Measurements from ENCODE around the gene ZNF586.
A peak's percentile ranks its signal among the peaks of the same experiment; 100 is the strongest.
"Not testable (repeated sequence)": the region's sequence is repeated elsewhere in the genome, so short reads cannot be mapped to it uniquely, and the experiment has no call there.

ZNF586 gene

DNA sequence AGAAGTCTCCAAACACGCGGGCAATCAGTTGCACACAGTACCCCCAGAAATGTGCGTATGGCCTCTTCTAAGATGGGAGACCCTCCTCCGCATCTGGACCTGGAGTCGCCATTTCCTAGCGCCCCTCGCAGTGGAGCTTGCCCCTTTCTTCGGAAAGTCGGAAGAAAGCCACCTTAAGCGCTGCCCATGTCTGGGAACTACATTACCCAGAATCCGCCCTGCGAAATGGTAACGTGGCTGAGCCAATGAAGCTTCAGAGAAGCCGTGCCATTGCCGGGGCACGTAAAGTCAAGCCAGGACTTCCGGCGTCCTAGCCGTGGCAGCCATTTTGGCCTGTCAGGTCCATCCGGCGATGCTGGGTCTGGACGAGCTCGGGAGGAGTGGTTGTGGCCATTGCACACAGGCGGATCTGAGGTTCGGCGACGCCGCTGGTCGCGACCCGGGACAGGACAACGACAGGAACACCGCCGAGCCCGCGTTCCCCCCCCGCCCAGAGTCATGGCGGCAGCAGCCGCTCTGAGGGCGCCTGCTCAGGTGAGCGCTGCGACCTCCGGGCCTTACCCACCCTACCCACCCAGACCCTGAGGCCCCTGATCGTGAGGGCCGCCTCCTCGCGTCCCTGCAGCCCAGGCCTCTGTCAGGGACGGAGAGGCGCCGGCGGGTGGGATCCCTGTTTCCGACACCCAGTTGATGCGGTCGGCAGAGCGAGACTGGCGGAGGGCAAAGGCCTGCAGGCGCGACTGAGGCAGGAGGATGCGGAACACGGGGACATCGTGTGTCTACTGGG is at the start of gene ZNF586:
TSS of gene ZNF586 (plus strand) at position 332 of the 787 bp plus-strand sequence. CDS start at position 499, 167 bp downstream.
- peak; percentile 61 for DNase-seq (ENCODE audit: low read depth)

DNA sequence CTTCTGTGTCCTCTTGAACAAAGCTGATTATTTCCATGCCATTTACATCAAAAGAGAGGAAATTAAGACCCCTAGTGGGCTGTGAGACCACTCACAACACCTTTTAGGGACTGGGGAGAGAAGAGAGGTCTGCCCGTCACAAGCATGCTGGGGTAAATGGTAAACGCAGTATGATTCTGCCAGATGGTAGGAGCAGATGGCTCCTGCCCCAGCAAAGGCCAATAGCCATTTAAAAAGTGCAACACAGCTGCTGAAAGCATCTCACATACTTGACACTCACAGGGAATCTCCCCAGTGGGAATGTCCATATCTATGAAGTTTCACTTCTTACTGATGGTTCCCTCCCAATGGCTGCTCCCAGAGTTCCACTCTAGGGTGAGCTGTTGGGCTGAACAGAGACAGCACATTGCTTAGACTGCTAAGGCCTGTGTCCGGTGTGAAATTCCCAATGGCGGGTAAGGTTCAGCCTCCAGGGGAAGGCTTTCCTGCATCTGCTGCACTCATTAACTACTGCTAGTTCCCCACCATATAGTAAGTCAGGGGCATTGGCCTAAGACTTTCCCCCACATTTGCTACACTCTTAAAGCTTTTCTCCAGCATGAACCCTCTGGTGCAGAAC is 49.5 kb upstream of the ZNF586 start:
- DNase-seq (ENCODE audit: low read depth): no peak

DNA sequence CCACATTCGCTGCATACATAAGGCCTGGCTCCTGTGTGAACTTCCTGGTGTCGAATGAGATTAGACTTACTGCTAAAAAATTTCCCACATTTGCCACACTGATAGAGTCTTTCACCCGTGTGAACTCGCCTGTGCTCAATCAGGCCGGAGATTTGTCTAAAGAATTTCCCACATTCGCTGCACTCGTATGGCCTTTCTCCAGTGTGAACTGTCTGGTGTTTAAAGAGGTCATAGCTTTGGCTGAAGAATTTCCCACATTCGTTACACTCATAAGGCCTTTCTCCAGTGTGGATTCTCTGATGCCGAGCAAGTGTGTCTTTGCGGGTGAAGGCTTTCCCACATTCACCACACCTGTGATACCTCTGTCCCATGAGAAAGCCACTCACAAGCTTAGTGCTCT is 48.6 kb upstream of the ZNF586 start:
- DNase-seq (ENCODE audit: low read depth): no peak

DNA sequence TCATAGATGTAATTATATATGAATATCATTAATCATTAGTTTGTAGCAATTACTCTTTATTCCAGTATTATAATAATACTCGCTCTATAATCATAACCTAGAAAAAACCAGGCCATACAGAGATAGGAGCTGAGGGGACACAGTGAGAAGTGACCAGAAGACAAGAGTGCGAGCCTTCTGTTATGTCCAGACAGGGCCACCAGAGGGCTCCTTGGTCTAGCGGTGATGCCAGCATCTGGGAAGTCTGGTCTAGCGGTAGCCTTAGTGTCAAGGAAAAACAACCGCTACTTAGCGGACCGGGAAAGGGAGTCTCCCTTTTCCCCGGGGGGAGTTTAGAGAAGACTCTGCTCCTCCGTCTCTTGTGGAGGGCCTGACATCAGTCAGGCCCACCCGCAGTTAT is 31.2 kb upstream of the ZNF586 start:
- not testable (repeated sequence) for DNase-seq (ENCODE audit: low read depth)

DNA sequence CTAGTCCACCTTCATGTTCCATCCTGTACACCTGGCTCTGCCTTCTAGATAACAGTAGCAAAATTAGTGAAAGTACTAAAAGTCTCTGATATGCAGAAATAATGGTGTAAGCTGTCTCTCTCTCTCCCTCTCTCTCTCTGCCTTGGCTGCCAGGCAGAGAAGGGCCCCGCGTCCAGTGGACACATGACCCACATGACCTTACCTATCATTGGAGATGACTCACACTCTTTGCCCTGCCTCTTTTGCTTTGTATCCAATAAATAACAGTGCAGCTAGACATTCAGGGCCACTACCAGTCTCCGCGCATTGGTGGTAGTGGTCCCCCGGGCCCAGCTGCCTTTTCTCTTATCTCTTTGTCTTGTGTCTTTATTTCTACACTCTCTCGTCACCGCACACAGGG is 30.7 kb upstream of the ZNF586 start:
- DNase-seq (ENCODE audit: low read depth): not testable (repeated sequence)

DNA sequence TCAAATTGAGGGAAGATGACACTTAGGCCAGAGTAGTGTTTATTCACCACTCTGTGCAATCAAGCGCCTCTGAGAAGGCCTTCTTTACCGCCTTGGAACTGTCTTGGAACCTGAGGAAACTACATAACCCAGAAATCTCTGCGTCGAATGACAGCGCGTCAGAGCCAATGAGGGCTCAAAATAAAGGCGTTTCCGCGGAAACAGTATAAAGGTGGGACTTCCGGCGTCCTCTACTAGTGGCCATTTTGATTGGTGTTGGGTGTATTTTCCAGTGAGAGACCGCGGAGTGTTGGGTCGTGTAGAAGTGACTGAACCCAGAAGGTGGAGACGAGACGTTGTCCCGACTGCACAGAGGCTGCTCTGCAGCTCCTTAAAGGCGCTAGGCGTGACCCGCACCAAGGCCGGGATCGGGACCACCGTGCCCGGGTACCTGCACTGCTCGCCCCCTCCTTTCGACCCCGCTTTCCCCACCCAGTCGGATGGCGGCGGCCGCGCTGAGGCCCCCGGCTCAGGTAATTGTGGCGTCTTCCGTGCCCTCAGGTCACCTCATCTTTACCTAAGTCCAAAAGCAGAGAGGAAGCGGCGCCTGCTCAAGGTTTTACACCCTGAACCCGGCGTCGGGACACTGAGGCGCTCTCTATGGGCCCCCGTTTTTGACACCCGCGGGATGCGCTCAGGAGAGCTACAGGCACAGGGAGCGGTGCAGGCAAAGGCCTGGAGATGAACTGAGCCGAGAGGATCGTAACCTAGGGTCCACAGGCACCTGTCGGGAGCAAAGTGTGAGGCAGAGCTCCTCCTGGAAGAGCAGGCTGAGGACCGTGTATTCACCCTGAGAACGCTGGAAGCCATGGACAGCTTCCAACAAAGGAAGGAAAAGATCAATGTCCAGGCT is 22.6 kb upstream of the ZNF586 start, which contains the start of gene ZNF776:
TSS of gene ZNF776 (plus strand) at position 236 of the 892 bp plus-strand sequence. CDS start at position 480, 244 bp downstream.
- peak; percentile 78 for DNase-seq (ENCODE audit: low read depth)

DNA sequence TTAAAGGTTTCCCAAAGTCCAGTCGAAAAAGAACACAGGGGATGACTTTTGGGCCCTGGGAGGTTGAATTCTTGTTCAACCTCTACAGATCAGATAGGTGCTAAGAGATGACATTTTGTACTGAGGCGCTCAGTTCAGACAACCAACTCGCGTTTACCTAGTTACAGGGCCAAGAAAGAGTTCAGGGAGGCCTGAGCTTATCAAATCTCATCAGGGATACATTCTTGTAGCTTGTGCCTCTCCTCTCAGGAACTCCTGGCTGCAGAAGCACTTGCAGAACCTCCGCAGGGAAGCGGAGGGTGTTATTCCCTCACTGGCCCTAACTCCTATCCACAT is 22.0 kb upstream of the ZNF586 start:
- DNase-seq (ENCODE audit: low read depth): no peak

DNA sequence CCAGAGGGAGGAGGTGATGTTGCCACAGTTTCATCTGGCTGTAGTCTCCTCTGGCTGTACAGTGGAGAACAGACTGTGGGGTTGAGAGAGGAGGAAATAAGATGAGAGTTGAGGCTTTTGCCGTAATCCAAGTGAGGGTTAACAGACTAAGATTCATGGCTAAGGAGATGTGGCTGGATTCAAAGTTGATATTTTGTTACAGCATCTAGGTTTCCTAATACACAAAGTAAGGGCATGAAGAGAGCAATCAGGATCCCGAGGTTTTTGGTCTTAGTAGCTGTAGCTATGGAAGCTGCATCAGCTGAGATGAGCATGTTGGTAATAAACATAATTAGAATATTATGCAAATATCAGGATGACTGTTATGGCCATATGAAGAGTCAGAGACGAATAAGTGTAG is 21.4 kb upstream of the ZNF586 start:
- DNase-seq (ENCODE audit: low read depth): no peak

DNA sequence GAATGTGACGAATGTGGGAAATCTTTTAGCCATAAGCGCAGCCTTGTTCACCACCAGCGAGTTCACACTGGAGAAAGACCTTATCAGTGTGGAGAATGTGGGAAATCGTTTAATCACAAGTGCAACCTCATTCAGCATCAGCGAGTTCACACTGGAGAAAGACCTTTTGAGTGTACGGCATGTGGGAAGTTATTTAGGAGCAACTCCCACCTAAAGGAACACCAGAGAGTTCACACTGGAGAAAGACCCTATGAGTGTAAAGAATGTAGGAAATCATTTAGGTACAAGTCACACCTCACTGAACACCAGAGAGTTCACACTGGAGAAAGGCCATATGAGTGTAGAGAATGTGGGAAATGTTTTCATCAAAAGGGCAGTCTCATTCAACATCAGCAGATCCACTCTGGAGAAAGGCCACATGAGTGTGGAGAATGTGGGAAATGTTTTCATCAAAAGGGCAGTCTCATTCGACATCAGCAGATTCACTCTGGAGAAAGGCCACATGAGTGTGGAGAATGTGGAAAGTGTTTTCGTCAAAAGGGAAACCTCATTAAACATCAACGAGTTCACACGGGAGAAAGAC is 15.3 kb upstream of the ZNF586 start:
- DNase-seq (ENCODE audit: low read depth): no peak

DNA sequence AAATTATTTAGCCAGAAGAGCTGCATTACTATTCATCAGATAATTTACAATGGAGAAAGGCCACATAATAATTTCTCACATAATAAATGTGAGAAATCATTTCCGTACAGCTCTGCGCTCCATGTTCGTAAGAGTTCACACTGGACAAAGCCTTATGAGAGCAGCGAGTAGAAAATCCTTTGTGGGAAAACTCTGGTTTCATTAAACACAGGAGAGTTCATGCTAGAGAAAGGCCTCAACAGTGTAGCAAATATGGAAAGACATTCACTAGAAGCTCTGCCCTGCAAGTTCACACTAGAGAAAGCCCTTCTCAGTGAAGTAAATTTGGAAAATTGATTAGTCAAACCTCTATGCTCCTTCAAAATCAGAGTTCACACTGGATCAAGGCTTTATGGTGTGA is 14.4 kb upstream of the ZNF586 start:
- no peak for DNase-seq (ENCODE audit: low read depth)

DNA sequence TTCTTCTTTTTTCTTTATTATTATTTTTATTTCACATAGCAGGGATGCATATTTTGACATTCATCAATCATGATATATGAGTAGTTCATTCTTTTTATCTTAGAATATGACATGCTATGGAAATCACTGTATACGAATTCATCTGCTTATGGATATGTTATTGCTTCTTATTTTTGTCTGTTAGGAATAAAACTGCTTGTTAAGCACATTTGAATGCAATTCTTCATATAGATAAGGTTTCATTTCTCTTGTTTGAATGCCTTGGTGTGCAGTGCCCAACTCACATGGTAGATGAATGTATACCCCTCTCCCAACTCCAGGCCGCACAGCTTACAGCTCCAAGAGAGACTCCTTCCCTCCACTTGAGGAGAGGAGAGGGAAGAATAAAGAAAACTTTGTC is 11.5 kb upstream of the ZNF586 start:
- no peak for DNase-seq (ENCODE audit: low read depth)

DNA sequence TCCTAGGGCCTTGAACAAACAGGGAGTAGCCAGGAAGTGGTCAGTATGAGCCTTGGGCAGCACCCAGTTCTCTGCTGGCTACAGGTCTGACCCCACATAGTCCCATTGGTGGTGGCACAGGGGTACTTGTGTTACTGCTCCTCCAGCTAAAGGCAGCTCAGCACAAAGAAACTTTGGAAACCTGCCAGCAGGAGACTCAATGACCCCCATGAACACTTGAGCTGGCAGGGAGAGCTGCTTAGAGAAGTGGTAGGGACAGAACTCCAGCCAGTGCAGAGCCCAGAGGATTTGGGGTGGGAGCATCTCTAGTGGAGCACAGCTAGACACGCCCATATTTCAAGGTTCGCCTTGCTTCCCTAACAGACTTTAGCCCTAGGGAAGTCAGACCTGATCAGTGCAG is 10.4 kb upstream of the ZNF586 start:
- no peak for DNase-seq (ENCODE audit: low read depth)

DNA sequence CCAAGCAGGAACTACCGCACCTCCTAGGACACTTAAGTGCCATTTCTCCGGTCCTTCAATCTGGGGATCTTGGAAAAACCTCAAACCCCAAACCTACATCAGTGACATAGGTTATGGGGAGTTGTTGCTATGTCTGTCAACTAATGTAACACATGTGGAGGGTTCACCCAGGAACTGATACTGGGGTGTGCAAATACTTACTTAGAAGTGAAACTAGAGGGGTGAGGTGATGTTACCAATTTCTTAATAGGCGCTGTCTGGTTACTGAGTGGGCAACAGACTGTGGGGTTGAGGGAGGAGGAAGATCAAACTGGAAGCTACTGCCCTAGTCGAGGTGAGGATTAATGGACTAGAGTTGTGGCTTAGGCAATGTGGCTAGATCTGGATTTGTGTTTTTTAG is 1.9 kb downstream of the ZNF586 start:
- DNase-seq (ENCODE audit: low read depth): no peak

DNA sequence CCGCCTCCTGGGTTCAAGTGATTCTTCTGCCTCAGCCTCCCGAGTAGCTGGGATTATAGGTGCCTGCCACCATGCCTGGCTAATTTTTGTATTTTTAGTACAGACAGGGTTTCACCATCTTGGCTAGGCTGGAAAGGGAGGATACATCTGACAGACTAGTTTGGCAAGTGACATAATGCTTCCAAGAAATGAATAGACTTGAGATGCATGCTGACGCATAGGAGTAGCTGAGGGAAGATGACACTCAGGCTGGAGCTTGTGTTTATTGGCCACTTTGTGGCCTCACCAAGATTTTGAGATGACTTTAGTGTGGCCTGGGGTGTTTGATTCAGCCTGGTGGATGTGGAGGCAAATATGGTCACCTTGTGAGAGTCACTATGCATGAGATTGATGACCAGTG is 4.0 kb downstream of the ZNF586 start:
- DNase-seq (ENCODE audit: low read depth): no peak

DNA sequence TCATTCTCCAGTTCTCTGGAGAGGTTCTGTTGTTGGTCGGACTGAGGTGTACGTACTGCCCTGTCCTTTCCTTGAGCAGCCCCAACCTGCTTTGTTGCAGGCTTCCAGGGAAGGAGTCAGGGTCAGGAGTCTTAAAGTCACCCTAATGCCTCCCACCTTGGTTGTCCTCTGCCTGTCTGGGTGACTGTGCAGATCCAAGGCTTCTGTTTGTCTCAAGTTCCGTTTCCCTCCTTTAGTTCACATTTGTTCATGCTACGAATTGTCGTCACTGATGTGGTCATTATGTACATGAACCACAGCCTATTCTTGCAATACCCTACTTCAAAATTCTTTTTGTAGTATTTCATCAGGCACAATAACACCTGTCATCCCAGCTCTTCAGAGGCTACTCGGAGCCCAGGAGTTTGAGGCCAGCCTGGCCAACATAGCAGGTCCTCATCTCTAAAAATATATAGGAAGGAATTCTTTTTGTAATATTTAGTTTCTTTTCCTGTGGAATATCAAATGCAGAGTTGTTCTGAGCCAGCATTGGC is 7.4 kb downstream of the ZNF586 start:
- no peak for DNase-seq (ENCODE audit: low read depth)

DNA sequence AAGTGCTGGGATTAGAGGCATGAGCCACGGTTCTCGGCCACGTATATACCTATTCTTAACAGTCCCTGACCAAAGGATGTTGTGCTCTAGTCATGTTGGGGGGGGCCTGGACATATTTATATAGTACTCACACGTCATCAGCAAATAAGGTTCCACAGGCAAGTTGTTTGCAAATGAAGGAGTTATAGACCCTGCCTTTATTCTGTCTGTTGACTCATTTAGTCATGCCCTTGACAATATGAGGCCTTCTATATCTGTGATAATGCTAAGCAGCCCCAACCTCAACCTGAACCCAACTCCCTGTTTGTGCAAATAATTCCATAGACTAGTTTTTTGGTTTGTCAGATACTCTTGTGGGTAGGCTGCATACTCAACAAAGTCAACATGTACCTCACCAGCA is 8.9 kb downstream of the ZNF586 start:
- no peak for DNase-seq (ENCODE audit: low read depth)

DNA sequence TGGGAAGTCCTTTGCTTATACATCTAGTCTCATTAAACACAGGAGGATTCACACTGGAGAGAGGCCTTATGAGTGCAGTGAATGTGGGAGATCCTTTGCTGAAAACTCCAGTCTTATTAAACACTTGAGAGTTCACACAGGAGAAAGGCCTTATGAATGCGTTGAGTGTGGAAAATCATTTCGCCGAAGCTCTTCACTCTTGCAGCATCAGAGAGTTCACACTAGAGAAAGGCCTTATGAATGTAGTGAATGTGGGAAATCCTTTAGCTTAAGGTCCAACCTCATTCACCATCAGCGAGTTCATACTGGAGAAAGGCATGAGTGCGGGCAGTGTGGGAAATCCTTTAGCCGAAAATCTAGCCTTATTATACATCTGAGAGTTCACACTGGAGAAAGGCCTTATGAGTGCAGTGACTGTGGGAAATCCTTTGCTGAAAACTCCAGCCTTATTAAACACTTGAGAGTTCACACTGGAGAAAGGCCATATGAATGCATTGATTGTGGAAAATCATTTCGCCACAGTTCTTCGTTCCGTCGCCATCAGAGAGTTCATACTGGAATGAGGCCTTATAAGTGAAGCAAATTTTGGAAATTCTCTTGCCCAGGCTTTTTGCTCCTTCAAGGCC is 9.9 kb downstream of the ZNF586 start:
- no peak for DNase-seq (ENCODE audit: low read depth)

DNA sequence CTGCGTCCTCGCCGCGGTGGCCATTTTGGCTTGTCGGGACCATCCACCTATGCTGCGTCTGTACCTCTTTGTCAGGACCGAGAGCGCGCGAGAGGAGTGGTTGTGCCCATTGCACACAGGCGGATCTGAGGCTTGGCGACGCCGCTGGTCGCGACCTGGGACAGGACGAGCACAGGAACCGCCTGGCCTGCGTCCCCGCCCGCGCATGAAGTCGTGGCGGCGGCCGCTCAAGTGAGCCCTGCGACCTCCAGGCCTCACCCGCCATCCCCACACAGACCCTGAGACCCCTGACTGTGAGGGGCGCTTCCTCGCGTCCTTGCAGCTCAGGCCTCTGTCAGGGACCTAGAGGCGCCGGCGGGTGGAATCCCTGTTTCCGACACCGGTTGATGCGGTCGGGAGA is 16.8 kb downstream of the ZNF586 start:
- no peak for DNase-seq (ENCODE audit: low read depth)

DNA sequence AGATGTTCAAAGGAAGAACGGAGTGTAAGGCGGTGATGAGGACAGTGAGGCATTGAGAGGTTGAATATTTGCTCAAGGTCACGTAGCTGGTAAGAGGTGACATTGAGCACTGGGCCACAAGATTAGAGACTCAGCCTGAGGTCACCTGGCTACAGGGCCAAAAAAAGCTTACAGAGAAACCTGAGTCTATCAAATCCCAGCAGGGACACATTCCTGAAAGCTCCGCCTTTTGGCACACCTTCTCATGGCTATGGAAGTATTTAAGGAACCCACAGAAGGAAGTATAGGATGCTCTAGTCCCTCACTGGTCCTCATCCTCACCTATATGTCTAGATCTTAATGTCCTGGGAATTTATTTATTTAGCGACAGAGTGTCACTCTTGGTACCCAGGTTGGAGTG is 17.4 kb downstream of the ZNF586 start:
- no peak for DNase-seq (ENCODE audit: low read depth)

DNA sequence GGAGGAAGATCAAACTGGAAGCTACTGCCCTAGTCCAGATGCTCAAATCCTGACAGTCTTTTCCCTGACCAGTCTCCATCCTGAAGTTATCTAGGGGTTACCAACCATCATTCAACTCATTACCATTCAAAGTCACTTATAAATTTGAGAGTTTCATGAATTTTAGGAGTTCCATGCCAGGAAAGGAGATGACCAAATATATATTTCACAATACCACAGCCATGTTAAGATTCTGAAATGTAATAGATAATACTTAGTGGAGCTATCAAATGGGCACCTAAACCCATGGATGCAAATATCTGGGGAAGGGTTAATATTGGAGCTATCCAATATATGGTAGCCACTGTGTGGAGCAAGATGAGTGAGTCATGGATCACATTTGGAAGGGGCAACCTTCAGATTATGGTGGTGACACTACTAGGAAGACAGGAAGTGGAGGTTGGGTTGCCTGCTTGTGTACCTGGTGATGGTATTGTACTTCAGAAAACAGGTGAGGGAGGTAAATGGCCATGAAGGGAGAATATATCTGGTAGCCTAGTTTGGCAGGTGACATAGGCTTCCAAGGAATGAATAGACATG is 18.7 kb downstream of the ZNF586 start:
- DNase-seq (ENCODE audit: low read depth): no peak

DNA sequence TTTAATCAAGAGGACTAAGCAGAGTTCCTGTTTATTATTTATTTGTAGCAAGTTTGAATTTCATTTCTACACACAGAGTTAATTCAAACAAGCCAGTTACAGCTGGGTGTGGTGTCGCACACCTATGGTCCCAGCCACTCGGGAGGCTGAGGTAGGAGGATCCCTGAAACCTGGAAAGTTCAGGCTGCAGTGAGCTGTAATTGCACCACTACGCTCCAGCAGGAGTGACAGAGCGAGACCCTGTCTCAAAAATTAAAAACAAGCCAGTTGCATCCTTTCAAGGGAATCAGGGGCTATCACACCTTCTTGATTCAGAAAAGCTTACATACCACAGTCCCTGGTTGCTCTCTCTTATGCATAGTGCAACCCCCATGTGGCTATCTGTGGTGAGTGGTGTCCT is 19.8 kb downstream of the ZNF586 start:
- no peak for DNase-seq (ENCODE audit: low read depth)

Data from GM04503 (cell line).